ENCODE results near the gene PRMT3.
"Not testable (repeated sequence)": the region's sequence is repeated elsewhere in the genome, so short reads cannot be mapped to it uniquely, and the experiment has no call there.

Gene PRMT3

GRCh38 chr11:20467487-20468185 is 80.1 kb downstream of the PRMT3 start:
- ATAC-seq (ENCODE audit: low read depth) (no peak), DNase-seq (ENCODE audit: low spot score) (no peak)
- Histone ChIP-seq H3K36me3 (ENCODE audit: low read depth) (peaks cover 44% of the 10 kb centered on the region), H3K4me1 (ENCODE audit: insufficient read depth, poor library complexity, severe bottlenecking) (no peaks in the 10 kb centered on the region), H3K27me3 (ENCODE audit: insufficient read depth, poor library complexity, severe bottlenecking) (no peaks in the 10 kb centered on the region), H3K27ac (ENCODE audit: poor library complexity, severe bottlenecking) (no peak overlapping the region), H3K4me3 (ENCODE audit: severe bottlenecking) (no peak overlapping the region), H3K9me3 (ENCODE audit: severe bottlenecking) (no peaks in the 10 kb centered on the region)
- TF ChIP-seq CTCF (IDR thresholded peaks at IDR 0.05; ENCODE audit: poor library complexity, severe bottlenecking) = no peak

- Histone ChIP-seq H3K36me3 (ENCODE audit: low read depth) (peaks cover 30% of the 10 kb centered on the region), H3K4me3 (ENCODE audit: severe bottlenecking) (no peak overlapping the region), H3K4me1 (ENCODE audit: insufficient read depth, poor library complexity, severe bottlenecking) (peaks cover 13% of the 10 kb centered on the region), H3K9me3 (ENCODE audit: severe bottlenecking) (no peaks in the 10 kb centered on the region), H3K27me3 (ENCODE audit: insufficient read depth, poor library complexity, severe bottlenecking) (no peaks in the 10 kb centered on the region), H3K27ac (ENCODE audit: poor library complexity, severe bottlenecking) (no peak overlapping the region)
- no peak for ATAC-seq (ENCODE audit: low read depth)
- DNase-seq (ENCODE audit: low spot score) = no peak
- no peak for TF ChIP-seq CTCF (IDR thresholded peaks at IDR 0.05; ENCODE audit: poor library complexity, severe bottlenecking)
These were observed 82.8 kb downstream of the PRMT3 start for GRCh38 chr11:20470348-20470747.

GRCh38 chr11:20471929-20472328 is 84.4 kb downstream of the PRMT3 start:
- not testable (repeated sequence) for H3K27me3 ChIP-seq (ENCODE audit: insufficient read depth, poor library complexity, severe bottlenecking); H3K4me3 ChIP-seq (ENCODE audit: severe bottlenecking); ATAC-seq (ENCODE audit: low read depth); DNase-seq (ENCODE audit: low spot score); H3K9me3 ChIP-seq (ENCODE audit: severe bottlenecking); H3K27ac ChIP-seq (ENCODE audit: poor library complexity, severe bottlenecking)
- Histone ChIP-seq H3K4me1 (ENCODE audit: insufficient read depth, poor library complexity, severe bottlenecking) (peaks cover 13% of the 10 kb centered on the region), H3K36me3 (ENCODE audit: low read depth) (peaks cover 14% of the 10 kb centered on the region; the same call in 1 of the 2 replicates)

GRCh38 chr11:20474176-20474881 is 86.8 kb downstream of the PRMT3 start:
- Histone ChIP-seq H3K36me3 (ENCODE audit: low read depth) (peaks cover 10% of the 10 kb centered on the region; the same call in 1 of the 2 replicates), H3K27ac (ENCODE audit: poor library complexity, severe bottlenecking) (peak overlapping the region; percentile 16), H3K4me1 (ENCODE audit: insufficient read depth, poor library complexity, severe bottlenecking) (peaks cover 13% of the 10 kb centered on the region), H3K9me3 (ENCODE audit: severe bottlenecking) (no peaks in the 10 kb centered on the region), H3K4me3 (ENCODE audit: severe bottlenecking) (no peak overlapping the region), H3K27me3 (ENCODE audit: insufficient read depth, poor library complexity, severe bottlenecking) (no peaks in the 10 kb centered on the region)
- DNase-seq (ENCODE audit: low spot score) = no peak
- ATAC-seq (ENCODE audit: low read depth) = peak; percentile 54
- TF ChIP-seq CTCF (IDR thresholded peaks at IDR 0.05; ENCODE audit: poor library complexity, severe bottlenecking) = no peak

GRCh38 chr11:20474882-20475517 is 87.5 kb downstream of the PRMT3 start:
- no peak for TF ChIP-seq CTCF (IDR thresholded peaks at IDR 0.05; ENCODE audit: poor library complexity, severe bottlenecking)
- Histone ChIP-seq H3K4me1 (ENCODE audit: insufficient read depth, poor library complexity, severe bottlenecking) (peaks cover 13% of the 10 kb centered on the region), H3K9me3 (ENCODE audit: severe bottlenecking) (no peaks in the 10 kb centered on the region), H3K36me3 (ENCODE audit: low read depth) (peaks cover 9% of the 10 kb centered on the region; the same call in 1 of the 2 replicates), H3K4me3 (ENCODE audit: severe bottlenecking) (no peak overlapping the region), H3K27ac (ENCODE audit: poor library complexity, severe bottlenecking) (peak overlapping the region; percentile 16), H3K27me3 (ENCODE audit: insufficient read depth, poor library complexity, severe bottlenecking) (no peaks in the 10 kb centered on the region)
- DNase-seq (ENCODE audit: low spot score) (no peak), ATAC-seq (ENCODE audit: low read depth) (peak; percentile 10; the same call in 1 of the 3 replicates)

Measured in RWPE2 (cell line).